ENCODE measurements around the gene KLRB1.

KLRB1 gene

DNA sequence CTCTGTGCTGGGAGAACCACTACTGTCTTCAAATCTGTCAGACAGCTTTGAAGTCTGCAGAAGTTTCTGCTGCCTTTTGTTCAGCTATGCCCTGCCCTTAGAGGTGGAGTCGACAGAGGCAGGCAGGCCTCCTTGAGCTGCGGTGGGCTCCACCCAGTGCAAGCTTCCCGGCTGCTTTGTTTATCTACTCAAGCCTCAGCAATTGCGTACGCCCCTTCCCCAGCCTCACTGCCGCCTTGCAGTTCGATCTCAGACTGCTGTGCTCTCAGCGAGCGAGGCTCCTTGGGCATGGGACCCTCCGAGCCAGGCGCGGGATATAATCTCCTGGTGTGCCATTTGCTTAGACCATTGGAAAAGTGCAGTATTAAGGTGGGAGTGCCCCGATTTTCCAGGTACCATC, 25.1 kb upstream of the KLRB1 start:
- Histone ChIP-seq H2AFZ (ENCODE audit: low read depth, low read length) (no peak overlapping the region), H3K4me3 (ENCODE audit: low read depth in 1 of 2, low read length in 2 of 2) (no peak overlapping the region), H3K4me1 (ENCODE audit: insufficient read depth, low read length) (peaks cover 11% of the 10 kb centered on the region), H3K4me2 (ENCODE audit: insufficient read depth, low read length) (no peak overlapping the region), H3K9ac (ENCODE audit: low read depth, low read length) (no peak overlapping the region), H3K27ac (ENCODE audit: low read length) (no peak overlapping the region), H4K20me1 (ENCODE audit: insufficient read depth, low read length) (no peaks in the 10 kb centered on the region), H3K79me2 (ENCODE audit: insufficient read depth, low read length) (no peaks in the 10 kb centered on the region), H3K36me3 (ENCODE audit: insufficient read depth, low read length) (no peaks in the 10 kb centered on the region), H3K27me3 (ENCODE audit: insufficient read depth, low read length, poor library complexity) (no peaks in the 10 kb centered on the region), H3K9me3 (ENCODE audit: insufficient read depth, low read length, severe bottlenecking) (no peaks in the 10 kb centered on the region)
- ATAC-seq (ENCODE audit: insufficient read depth, low read depth) (no peak), DNase-seq (no peak)
- TF ChIP-seq, protein P1, sequence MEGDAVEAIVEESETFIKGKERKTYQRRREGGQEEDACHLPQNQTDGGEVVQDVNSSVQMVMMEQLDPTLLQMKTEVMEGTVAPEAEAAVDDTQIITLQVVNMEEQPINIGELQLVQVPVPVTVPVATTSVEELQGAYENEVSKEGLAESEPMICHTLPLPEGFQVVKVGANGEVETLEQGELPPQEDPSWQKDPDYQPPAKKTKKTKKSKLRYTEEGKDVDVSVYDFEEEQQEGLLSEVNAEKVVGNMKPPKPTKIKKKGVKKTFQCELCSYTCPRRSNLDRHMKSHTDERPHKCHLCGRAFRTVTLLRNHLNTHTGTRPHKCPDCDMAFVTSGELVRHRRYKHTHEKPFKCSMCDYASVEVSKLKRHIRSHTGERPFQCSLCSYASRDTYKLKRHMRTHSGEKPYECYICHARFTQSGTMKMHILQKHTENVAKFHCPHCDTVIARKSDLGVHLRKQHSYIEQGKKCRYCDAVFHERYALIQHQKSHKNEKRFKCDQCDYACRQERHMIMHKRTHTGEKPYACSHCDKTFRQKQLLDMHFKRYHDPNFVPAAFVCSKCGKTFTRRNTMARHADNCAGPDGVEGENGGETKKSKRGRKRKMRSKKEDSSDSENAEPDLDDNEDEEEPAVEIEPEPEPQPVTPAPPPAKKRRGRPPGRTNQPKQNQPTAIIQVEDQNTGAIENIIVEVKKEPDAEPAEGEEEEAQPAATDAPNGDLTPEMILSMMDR (IDR thresholded peaks at IDR 0.05; ENCODE audit: borderline replicate concordance, extremely low read depth, low read length, poor library complexity, severe bottlenecking), result no peak
- TF ChIP-seq EZH2 (IDR thresholded peaks at IDR 0.05; ENCODE audit: borderline replicate concordance, low read depth, low read length, severe bottlenecking), result no peak

DNA sequence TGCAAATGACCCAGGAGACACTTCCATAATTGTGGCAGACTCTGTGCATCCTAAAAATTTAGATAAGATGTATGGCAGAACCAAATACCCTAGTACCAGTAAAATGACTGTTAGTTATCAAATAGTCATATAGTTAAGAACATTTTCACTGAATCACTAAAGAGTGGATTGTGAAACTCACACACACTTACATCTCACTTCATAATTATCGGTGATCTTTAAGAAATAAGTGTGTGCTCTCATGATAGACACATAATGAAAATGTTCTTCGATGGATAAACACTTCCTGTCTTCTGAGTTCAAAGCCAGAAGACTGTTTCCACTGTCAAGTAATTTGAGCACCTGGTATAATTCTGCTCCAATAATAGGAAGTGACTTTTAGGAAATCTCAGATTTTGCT, 19.1 kb upstream of the KLRB1 start:
- H3K4me2 ChIP-seq (ENCODE audit: insufficient read depth, low read length), result no peak overlapping the region
- no peak for DNase-seq
- H3K79me2 ChIP-seq (ENCODE audit: insufficient read depth, low read length), result no peaks in the 10 kb centered on the region
- H4K20me1 ChIP-seq (ENCODE audit: insufficient read depth, low read length), result no peaks in the 10 kb centered on the region
- H3K27me3 ChIP-seq (ENCODE audit: insufficient read depth, low read length, poor library complexity), result no peaks in the 10 kb centered on the region
- no peak overlapping the region for H3K4me3 ChIP-seq (ENCODE audit: low read depth in 1 of 2, low read length in 2 of 2)
- no peaks in the 10 kb centered on the region for H3K9me3 ChIP-seq (ENCODE audit: insufficient read depth, low read length, severe bottlenecking)
- H3K36me3 ChIP-seq (ENCODE audit: insufficient read depth, low read length), result no peaks in the 10 kb centered on the region
- H3K4me1 ChIP-seq (ENCODE audit: insufficient read depth, low read length), result peaks cover 4% of the 10 kb centered on the region; the same call in 1 of the 2 replicates
- no peak for ATAC-seq (ENCODE audit: insufficient read depth, low read depth)
- H2AFZ ChIP-seq (ENCODE audit: low read depth, low read length), result no peak overlapping the region
- no peak overlapping the region for H3K27ac ChIP-seq (ENCODE audit: low read length)
- TF ChIP-seq EZH2 (IDR thresholded peaks at IDR 0.05; ENCODE audit: borderline replicate concordance, low read depth, low read length, severe bottlenecking), result no peak
- H3K9ac ChIP-seq (ENCODE audit: low read depth, low read length), result no peak overlapping the region

DNA sequence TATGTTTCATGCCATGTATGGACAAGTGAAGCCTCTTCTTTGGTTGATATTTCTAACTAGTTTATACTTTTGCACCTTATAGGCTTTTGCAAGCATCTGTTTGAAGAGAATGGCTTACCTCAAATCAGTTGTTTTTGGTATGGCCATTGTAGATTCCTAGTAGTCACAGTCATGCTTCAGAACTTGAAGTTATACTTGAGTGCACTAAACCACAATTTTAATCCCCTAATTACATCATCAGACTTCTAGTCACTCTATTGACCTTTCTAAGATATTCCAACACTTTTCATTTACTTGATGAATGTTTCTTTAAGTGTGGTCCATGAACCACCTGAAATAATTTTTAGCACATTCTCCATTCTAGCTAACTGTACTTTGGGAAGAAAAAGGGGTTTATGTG, 18.6 kb upstream of the KLRB1 start:
- no peak for TF ChIP-seq EZH2 (IDR thresholded peaks at IDR 0.05; ENCODE audit: borderline replicate concordance, low read depth, low read length, severe bottlenecking)
- TF ChIP-seq, protein P1 (IDR thresholded peaks at IDR 0.05; ENCODE audit: borderline replicate concordance, extremely low read depth, low read length, poor library complexity, severe bottlenecking), result no peak
- H3K36me3 ChIP-seq (ENCODE audit: insufficient read depth, low read length), result no peaks in the 10 kb centered on the region
- no peaks in the 10 kb centered on the region for H3K9me3 ChIP-seq (ENCODE audit: insufficient read depth, low read length, severe bottlenecking)
- no peak overlapping the region for H3K27ac ChIP-seq (ENCODE audit: low read length)
- H3K9ac ChIP-seq (ENCODE audit: low read depth, low read length), result no peak overlapping the region
- no peaks in the 10 kb centered on the region for H3K27me3 ChIP-seq (ENCODE audit: insufficient read depth, low read length, poor library complexity)
- no peak for DNase-seq
- no peaks in the 10 kb centered on the region for H4K20me1 ChIP-seq (ENCODE audit: insufficient read depth, low read length)
- no peak for ATAC-seq (ENCODE audit: insufficient read depth, low read depth)
- H3K4me1 ChIP-seq (ENCODE audit: insufficient read depth, low read length), result peaks cover 4% of the 10 kb centered on the region; the same call in 1 of the 2 replicates
- H3K4me2 ChIP-seq (ENCODE audit: insufficient read depth, low read length), result no peak overlapping the region
- H3K4me3 ChIP-seq (ENCODE audit: low read depth in 1 of 2, low read length in 2 of 2), result no peak overlapping the region
- H3K79me2 ChIP-seq (ENCODE audit: insufficient read depth, low read length), result no peaks in the 10 kb centered on the region
- no peak overlapping the region for H2AFZ ChIP-seq (ENCODE audit: low read depth, low read length)

DNA sequence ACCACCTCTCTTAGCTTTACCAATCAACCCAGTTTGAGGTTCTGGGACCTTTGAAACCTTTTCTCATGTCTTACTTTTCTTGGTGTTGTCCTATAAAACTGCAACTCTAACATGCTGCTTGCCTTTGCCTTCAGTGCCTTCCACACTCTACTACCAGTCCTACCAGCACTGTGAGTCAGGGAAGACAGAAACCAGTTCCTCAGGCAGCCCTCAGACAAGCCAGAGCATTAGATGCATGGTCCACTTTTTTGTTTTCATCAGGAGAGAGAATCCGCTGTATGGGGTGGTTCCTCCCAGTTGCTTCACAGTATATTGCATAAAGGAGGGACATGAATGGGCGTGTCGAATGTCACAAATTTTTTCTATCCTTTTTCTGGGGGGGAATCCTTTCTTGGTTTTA, 17.3 kb upstream of the KLRB1 start:
- Histone ChIP-seq H3K27me3 (ENCODE audit: insufficient read depth, low read length, poor library complexity) (no peaks in the 10 kb centered on the region), H3K79me2 (ENCODE audit: insufficient read depth, low read length) (no peaks in the 10 kb centered on the region), H2AFZ (ENCODE audit: low read depth, low read length) (peak overlapping the region; percentile 9; the same call in 1 of the 2 replicates), H3K9me3 (ENCODE audit: insufficient read depth, low read length, severe bottlenecking) (no peaks in the 10 kb centered on the region), H3K4me3 (ENCODE audit: low read depth in 1 of 2, low read length in 2 of 2) (no peak overlapping the region), H3K4me2 (ENCODE audit: insufficient read depth, low read length) (no peak overlapping the region), H3K9ac (ENCODE audit: low read depth, low read length) (no peak overlapping the region), H3K27ac (ENCODE audit: low read length) (no peak overlapping the region), H4K20me1 (ENCODE audit: insufficient read depth, low read length) (no peaks in the 10 kb centered on the region), H3K4me1 (ENCODE audit: insufficient read depth, low read length) (peaks cover 4% of the 10 kb centered on the region; the same call in 1 of the 2 replicates), H3K36me3 (ENCODE audit: insufficient read depth, low read length) (no peaks in the 10 kb centered on the region)
- TF ChIP-seq, protein P1 (IDR thresholded peaks at IDR 0.05; ENCODE audit: borderline replicate concordance, extremely low read depth, low read length, poor library complexity, severe bottlenecking), result no peak
- TF ChIP-seq EZH2 (IDR thresholded peaks at IDR 0.05; ENCODE audit: borderline replicate concordance, low read depth, low read length, severe bottlenecking), result no peak
- no peak for DNase-seq
- ATAC-seq (ENCODE audit: insufficient read depth, low read depth), result no peak

Data from DND-41 (cell line).